ENCODE measurements around the gene MGA. TPM values are rescaled to one million over a fixed set of nuclear protein-coding genes. Genes with fewer than 3 reads are reported as not detected.

Gene MGA
- total and polyA plus RNA-seq, 2 donors (not counting 1 experiment from before 2014, with no cell fraction given) = 6.5 to 33.7 TPM

GRCh38 chr15:41789236-41789635, 129.0 kb downstream of the MGA start:
- Histone ChIP-seq H3K9ac (ENCODE audit: insufficient read depth, low read length) (no peak overlapping the region), H4K20me1 (ENCODE audit: control insufficient read depth, extremely low read depth, insufficient read depth, low read length) (no peaks in the 10 kb centered on the region), H3K79me2 (ENCODE audit: control insufficient read depth, insufficient read depth, low read length) (peaks cover 16% of the 10 kb centered on the region), H3K4me2 (ENCODE audit: extremely low read depth, insufficient read depth, low read length) (no peak overlapping the region), H3K4me3 (replicated peaks in 1 of 4; ENCODE audit: control extremely low read depth in 1 of 4, insufficient read depth in 1 of 4, low read depth in 3 of 4, low read length in 4 of 4) (no peak overlapping the region), H3K4me1 (ENCODE audit: control insufficient read depth, extremely low read depth, insufficient read depth, low read length) (peaks cover 15% of the 10 kb centered on the region), H2AFZ (ENCODE audit: low read length) (no peak overlapping the region), H3K36me3 (ENCODE audit: control insufficient read depth, insufficient read depth, low read length) (no peaks in the 10 kb centered on the region), H3K27me3 (ENCODE audit: control insufficient read depth, insufficient read depth, low read length) (no peaks in the 10 kb centered on the region), H3K9me3 (ENCODE audit: control insufficient read depth, insufficient read depth, low read depth, low read length) (no peaks in the 10 kb centered on the region), H3K27ac (ENCODE audit: insufficient read depth, low read length) (no peak overlapping the region)
- TF ChIP-seq EZH2 (IDR thresholded peaks at IDR 0.05; ENCODE audit: low read length, missing control alignments) = no peak
- no peak for DNase-seq (ENCODE audit: low read depth in 2 of 2)

- Histone ChIP-seq H3K4me3 (replicated peaks in 1 of 4; ENCODE audit: control extremely low read depth in 1 of 4, insufficient read depth in 1 of 4, low read depth in 3 of 4, low read length in 4 of 4) (no peak overlapping the region), H3K79me2 (ENCODE audit: control insufficient read depth, insufficient read depth, low read length) (peaks cover 19% of the 10 kb centered on the region), H3K9ac (ENCODE audit: insufficient read depth, low read length) (no peak overlapping the region), H3K27me3 (ENCODE audit: control insufficient read depth, insufficient read depth, low read length) (no peaks in the 10 kb centered on the region), H3K9me3 (ENCODE audit: control insufficient read depth, insufficient read depth, low read depth, low read length) (no peaks in the 10 kb centered on the region), H4K20me1 (ENCODE audit: control insufficient read depth, extremely low read depth, insufficient read depth, low read length) (no peaks in the 10 kb centered on the region), H3K36me3 (ENCODE audit: control insufficient read depth, insufficient read depth, low read length) (no peaks in the 10 kb centered on the region), H3K4me1 (ENCODE audit: control insufficient read depth, extremely low read depth, insufficient read depth, low read length) (peaks cover 15% of the 10 kb centered on the region), H3K27ac (ENCODE audit: insufficient read depth, low read length) (no peak overlapping the region), H3K4me2 (ENCODE audit: extremely low read depth, insufficient read depth, low read length) (no peak overlapping the region), H2AFZ (ENCODE audit: low read length) (no peak overlapping the region)
- no peak for TF ChIP-seq EZH2 (IDR thresholded peaks at IDR 0.05; ENCODE audit: low read length, missing control alignments)
- no peak for TF ChIP-seq CTCF (conservative IDR thresholded peaks at IDR 0.05 in 1 of 2, IDR thresholded peaks at IDR 0.05 in 1 of 2; ENCODE audit: low read depth in 1 of 2, low read length in 2 of 2)
- DNase-seq (ENCODE audit: low read depth in 2 of 2) = no peak
These were observed 129.5 kb downstream of the MGA start for GRCh38 chr15:41789662-41790061.

- H3K4me1 ChIP-seq (ENCODE audit: control insufficient read depth, extremely low read depth, insufficient read depth, low read length) = peaks cover 15% of the 10 kb centered on the region
- H3K27ac ChIP-seq (ENCODE audit: insufficient read depth, low read length) = no peak overlapping the region
- no peak overlapping the region for H2AFZ ChIP-seq (ENCODE audit: low read length)
- no peaks in the 10 kb centered on the region for H3K27me3 ChIP-seq (ENCODE audit: control insufficient read depth, insufficient read depth, low read length)
- no peak for DNase-seq (ENCODE audit: low read depth in 2 of 2)
- H3K36me3 ChIP-seq (ENCODE audit: control insufficient read depth, insufficient read depth, low read length) = no peaks in the 10 kb centered on the region
- no peak overlapping the region for H3K9ac ChIP-seq (ENCODE audit: insufficient read depth, low read length)
- TF ChIP-seq CTCF (conservative IDR thresholded peaks at IDR 0.05 in 1 of 2, IDR thresholded peaks at IDR 0.05 in 1 of 2; ENCODE audit: low read depth in 1 of 2, low read length in 2 of 2) (no peak), EZH2 (IDR thresholded peaks at IDR 0.05; ENCODE audit: low read length, missing control alignments) (no peak)
- no peaks in the 10 kb centered on the region for H3K9me3 ChIP-seq (ENCODE audit: control insufficient read depth, insufficient read depth, low read depth, low read length)
- peaks cover 19% of the 10 kb centered on the region for H3K79me2 ChIP-seq (ENCODE audit: control insufficient read depth, insufficient read depth, low read length)
- no peak overlapping the region for H3K4me2 ChIP-seq (ENCODE audit: extremely low read depth, insufficient read depth, low read length)
- H4K20me1 ChIP-seq (ENCODE audit: control insufficient read depth, extremely low read depth, insufficient read depth, low read length) = no peaks in the 10 kb centered on the region
- H3K4me3 ChIP-seq (replicated peaks in 1 of 4; ENCODE audit: control extremely low read depth in 1 of 4, insufficient read depth in 1 of 4, low read depth in 3 of 4, low read length in 4 of 4) = no peak overlapping the region
These were observed 130.0 kb downstream of the MGA start for GRCh38 chr15:41790169-41790568.
